Retinal pigment epithelial cell (primary cell): ENCODE measurements around the gene GUCA1A.

Source experiments
- DNase-seq: peaks from one replicate; pipeline ENCODE4 v3.0.0-alpha.2; 2010; ENCODE audit warnings: low read depth
- H3K4me3 ChIP-seq: 2 replicates; pipeline ENCODE4 v1.5.1; 2011; ENCODE audit warnings: mild to moderate bottlenecking, low read length, control low read depth, moderate library complexity
- TF ChIP-seq, protein P1 (sequence below): conservative IDR thresholded peaks from 2 replicates; pipeline ENCODE4 v1.5.1; 2011; ENCODE audit warnings: low read depth, low read length, control low read depth, inconsistent platforms

Gene GUCA1A

DNA sequence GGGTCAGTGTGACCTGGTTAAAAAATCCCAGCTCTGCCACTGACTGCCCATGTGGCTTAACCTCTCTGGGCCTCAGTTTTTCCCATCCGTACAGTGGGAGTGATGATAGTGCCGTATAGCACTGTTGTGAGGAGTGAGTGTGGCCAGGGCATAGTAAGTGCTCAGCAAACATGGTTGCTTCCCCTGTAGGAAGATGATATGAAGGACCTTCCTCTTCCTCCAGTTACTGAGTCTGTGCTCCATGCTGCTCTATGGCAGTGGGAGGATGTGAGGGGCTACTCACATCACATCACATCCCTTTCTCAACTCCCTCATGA is 43.8 kb upstream of the GUCA1A start:
- H3K4me3 ChIP-seq: no peak overlapping the region
- no peak for DNase-seq
- TF ChIP-seq, protein P1, sequence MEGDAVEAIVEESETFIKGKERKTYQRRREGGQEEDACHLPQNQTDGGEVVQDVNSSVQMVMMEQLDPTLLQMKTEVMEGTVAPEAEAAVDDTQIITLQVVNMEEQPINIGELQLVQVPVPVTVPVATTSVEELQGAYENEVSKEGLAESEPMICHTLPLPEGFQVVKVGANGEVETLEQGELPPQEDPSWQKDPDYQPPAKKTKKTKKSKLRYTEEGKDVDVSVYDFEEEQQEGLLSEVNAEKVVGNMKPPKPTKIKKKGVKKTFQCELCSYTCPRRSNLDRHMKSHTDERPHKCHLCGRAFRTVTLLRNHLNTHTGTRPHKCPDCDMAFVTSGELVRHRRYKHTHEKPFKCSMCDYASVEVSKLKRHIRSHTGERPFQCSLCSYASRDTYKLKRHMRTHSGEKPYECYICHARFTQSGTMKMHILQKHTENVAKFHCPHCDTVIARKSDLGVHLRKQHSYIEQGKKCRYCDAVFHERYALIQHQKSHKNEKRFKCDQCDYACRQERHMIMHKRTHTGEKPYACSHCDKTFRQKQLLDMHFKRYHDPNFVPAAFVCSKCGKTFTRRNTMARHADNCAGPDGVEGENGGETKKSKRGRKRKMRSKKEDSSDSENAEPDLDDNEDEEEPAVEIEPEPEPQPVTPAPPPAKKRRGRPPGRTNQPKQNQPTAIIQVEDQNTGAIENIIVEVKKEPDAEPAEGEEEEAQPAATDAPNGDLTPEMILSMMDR: no peak

GRCh38 chr6:42131531-42131930 is 41.6 kb upstream of the GUCA1A start:
- H3K4me3 ChIP-seq: no peak overlapping the region
- TF ChIP-seq, protein P1: no peak
- peak; percentile 89 for DNase-seq

GRCh38 chr6:42133926-42134325 is 39.2 kb upstream of the GUCA1A start:
- no peak for DNase-seq
- H3K4me3 ChIP-seq: no peak overlapping the region
- TF ChIP-seq, protein P1: no peak

- no peak for DNase-seq
- TF ChIP-seq, protein P1: no peak
- no peak overlapping the region for H3K4me3 ChIP-seq
These were observed 38.0 kb upstream of the GUCA1A start for GRCh38 chr6:42135161-42135560.

DNA sequence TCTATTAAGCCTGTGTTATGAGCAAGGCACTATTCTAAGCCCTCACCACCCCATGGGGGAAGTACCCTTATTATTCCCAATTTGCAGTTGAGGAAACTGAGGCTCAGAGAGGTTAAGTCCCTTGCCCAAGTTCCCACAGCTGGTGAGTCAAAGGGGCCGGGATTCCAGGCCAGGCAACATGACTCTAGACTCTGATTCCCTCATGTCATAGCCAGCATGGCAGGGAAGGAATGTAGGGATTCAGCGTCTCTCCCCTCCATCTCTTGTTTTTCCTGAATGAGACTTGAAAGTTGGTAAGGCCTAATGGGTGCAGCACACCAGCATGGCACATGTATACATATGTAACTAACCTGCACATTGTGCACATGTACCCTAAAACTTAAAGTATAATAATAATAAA is 37.4 kb upstream of the GUCA1A start:
- TF ChIP-seq, protein P1: no peak
- DNase-seq: no peak

DNA sequence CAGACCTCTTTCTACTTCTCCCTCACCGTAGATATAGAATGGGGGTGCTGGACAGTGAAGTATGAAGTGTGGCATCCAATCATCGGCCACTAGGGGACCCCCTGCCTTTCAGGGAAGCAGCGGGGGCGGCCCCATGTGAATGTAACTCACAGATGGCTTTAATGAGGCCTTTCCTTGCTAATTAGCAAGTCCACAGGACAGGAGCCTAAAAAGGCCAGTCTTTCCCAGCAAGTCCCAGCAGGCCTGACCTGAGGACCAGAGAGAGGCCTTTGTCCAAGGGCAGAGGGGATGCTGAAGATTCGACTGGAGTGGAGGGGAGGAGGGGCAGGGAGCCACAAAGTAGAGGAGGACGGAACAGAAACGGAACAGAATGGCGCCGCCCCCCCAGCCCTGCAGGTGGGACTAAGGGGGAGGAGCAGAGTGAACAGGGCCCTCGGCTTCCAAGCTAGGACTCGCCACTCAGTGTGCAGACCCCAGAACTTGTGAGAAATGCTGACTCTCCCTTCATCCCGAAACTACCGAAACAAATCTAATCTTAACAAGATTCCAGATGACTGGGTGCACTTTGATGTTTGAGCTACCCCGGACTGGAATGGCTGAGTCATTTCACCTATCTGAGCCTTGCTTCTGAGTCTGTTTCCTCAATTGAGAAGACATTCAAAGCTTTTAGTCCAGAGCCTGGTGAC is 36.5 kb upstream of the GUCA1A start:
- no peak overlapping the region for H3K4me3 ChIP-seq
- no peak for DNase-seq
- TF ChIP-seq, protein P1: peak; percentile 59

More for the DNA sequence above, 37.4 kb upstream of the GUCA1A start:
- no peak overlapping the region for H3K4me3 ChIP-seq

- TF ChIP-seq, protein P1: no peak
- no peak overlapping the region for H3K4me3 ChIP-seq
- no peak for DNase-seq
These were observed 35.9 kb upstream of the GUCA1A start for GRCh38 chr6:42137194-42137753.
